Measurements from ENCODE around the gene ICAM5.
"Not testable (repeated sequence)": the region's sequence is repeated elsewhere in the genome, so short reads cannot be mapped to it uniquely, and the experiment has no call there.

Gene ICAM5

DNA sequence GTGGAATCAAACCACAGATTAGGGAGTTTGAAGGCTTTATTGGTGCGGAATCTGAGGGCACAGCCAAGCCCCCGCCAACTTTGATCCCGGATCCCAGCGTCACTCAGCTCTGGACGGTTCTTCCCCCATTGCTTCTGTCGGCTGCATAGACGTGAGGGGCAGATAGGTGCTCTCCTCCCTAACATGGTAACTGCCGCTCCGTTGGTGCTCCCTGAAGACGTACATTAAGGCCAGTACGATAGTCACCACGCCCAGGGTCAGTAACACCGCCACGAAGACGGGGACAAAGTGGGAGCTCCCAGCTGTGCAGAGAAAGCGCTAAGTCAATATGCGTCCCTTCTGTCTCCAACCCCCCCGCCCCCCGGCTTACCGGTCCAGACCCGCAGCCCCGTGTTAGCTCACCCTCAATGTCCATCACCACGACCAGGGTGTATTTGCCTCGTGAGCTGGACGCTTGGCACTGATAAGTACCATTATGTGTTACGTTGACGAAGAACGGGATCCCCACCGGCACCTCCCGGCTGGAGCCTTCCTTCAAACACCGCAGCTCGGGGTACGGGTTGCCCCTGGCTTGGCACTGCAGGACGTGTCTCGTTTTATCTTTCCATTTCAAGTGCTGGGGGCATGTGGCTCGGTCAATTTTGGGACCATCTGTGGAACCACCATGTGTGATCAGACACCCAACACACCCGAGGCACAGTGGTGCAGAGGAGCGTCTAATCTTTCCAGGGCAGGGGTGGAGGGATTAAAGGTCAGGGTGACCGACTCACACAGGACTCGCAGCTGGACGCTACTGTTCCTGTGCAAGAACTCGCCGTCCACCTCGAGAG is 44.2 kb downstream of the ICAM5 start:
- DNase-seq (ENCODE audit: low read depth), result no peak
- TF ChIP-seq, protein P1, sequence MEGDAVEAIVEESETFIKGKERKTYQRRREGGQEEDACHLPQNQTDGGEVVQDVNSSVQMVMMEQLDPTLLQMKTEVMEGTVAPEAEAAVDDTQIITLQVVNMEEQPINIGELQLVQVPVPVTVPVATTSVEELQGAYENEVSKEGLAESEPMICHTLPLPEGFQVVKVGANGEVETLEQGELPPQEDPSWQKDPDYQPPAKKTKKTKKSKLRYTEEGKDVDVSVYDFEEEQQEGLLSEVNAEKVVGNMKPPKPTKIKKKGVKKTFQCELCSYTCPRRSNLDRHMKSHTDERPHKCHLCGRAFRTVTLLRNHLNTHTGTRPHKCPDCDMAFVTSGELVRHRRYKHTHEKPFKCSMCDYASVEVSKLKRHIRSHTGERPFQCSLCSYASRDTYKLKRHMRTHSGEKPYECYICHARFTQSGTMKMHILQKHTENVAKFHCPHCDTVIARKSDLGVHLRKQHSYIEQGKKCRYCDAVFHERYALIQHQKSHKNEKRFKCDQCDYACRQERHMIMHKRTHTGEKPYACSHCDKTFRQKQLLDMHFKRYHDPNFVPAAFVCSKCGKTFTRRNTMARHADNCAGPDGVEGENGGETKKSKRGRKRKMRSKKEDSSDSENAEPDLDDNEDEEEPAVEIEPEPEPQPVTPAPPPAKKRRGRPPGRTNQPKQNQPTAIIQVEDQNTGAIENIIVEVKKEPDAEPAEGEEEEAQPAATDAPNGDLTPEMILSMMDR (IDR thresholded peaks at IDR 0.05; ENCODE audit: low read depth, low read length), result no peak
- TF ChIP-seq MYC (IDR thresholded peaks at IDR 0.05; ENCODE audit: low read depth, low read length) (no peak), POLR2A (IDR thresholded peaks at IDR 0.05; ENCODE audit: extremely low read depth, insufficient read length) (no peak)
- TF ChIP-seq, protein P2, sequence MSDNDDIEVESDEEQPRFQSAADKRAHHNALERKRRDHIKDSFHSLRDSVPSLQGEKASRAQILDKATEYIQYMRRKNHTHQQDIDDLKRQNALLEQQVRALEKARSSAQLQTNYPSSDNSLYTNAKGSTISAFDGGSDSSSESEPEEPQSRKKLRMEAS (IDR thresholded peaks at IDR 0.05; ENCODE audit: low read depth, low read length), result no peak
- peak overlapping the region; percentile 67 for H3K4me3 ChIP-seq (ENCODE audit: low read depth, low read length)

DNA sequence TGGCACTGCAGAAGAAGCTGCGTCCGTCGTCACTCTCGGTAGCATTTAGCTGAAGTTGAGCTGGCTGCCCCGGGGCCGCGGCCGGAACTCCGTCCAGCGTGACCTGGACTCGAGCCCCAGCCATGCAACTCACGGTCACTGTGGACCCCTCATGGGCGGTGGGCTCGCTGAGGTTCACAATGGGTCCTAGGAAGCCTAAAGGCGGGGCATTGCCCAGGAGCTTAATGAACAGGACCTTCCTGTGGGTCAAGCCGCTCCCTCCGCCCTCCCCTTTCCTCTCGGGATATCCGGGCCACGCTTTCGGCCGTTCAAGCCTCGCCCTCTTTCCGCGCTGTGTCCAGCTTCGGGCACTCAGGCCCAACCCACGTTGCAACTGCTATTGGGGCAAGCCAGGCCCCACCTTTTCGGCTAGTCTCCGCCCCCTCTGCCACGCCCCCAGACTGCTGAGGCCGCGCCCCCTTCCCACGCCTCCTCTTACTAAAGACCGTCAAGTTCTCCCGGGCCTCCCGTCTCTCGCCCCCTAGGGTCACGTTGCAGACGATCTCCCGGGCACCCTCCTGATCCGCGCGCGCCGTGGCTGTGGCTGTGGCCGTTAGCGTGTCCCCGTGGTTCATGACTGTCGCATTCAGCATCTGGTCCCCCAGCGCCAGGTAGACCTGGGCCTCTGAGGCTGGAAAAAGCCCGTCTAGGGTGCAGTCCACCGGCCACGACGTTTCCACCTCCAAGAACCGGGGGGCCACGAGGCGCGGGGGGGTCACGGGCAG is 45.0 kb downstream of the ICAM5 start:
- peak overlapping the region; percentile 67 for H3K4me3 ChIP-seq (ENCODE audit: low read depth, low read length)
- peak; percentile 99 for DNase-seq (ENCODE audit: low read depth)
- TF ChIP-seq, protein P1 (IDR thresholded peaks at IDR 0.05; ENCODE audit: low read depth, low read length), result peak; percentile 32
- no peak for TF ChIP-seq POLR2A (IDR thresholded peaks at IDR 0.05; ENCODE audit: extremely low read depth, insufficient read length)

DNA sequence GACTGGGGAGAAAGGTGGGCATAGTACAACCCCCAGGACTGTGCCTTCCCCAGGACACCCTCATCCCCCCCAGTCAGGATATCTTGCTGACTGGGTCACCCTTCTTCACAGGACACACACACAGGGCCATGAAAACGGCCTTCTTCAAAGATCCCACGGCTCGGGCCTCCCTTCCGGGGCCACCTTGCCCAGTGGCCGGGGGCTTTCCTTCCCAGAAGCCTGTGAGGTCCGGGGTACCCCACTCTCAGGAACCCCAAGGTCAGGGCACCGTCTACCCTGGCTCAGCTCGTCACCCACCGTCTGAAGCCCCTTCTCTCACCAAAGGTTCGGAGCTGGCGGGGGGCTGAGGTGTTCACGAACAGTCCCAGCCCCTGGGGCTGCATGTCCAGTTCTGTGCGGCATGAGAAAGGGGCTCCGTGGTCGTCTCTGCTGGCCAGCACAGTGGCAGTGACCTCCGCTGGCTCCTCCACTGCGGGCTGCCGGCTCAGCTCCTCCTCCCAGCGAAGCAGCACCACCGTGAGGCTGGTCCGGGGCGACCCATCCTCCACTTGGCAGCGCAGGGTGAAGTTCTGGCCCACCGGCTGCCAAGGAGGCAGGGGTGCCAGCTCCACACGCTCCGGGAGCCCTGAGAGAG is 45.7 kb downstream of the ICAM5 start:
- no peak overlapping the region for H3K4me3 ChIP-seq (ENCODE audit: low read depth, low read length)
- no peak for DNase-seq (ENCODE audit: low read depth)
- TF ChIP-seq, protein P2 (IDR thresholded peaks at IDR 0.05; ENCODE audit: low read depth, low read length), result no peak
- TF ChIP-seq, protein P1 (IDR thresholded peaks at IDR 0.05; ENCODE audit: low read depth, low read length), result no peak

DNA sequence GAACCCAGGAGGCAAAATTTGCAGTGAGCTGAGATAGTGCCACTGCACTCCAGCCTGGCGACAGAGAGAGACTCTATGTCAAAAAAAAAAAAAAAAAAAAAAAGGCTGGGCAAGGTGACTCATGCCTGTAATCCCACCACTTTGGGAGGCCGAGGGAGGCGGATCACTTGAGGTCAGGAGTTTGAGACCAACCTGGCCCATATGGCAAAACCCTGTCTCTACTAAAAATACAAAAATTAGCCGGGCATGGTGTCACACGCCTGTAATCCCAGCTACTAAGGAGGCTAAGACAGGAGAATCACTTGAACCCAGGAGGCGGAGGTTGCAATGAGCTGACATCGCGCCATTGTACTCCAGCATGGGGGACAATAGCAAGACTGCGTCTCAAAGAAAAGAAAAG is 47.0 kb downstream of the ICAM5 start:
- DNase-seq (ENCODE audit: low read depth); H3K4me3 ChIP-seq (ENCODE audit: low read depth, low read length): not testable (repeated sequence)

DNA sequence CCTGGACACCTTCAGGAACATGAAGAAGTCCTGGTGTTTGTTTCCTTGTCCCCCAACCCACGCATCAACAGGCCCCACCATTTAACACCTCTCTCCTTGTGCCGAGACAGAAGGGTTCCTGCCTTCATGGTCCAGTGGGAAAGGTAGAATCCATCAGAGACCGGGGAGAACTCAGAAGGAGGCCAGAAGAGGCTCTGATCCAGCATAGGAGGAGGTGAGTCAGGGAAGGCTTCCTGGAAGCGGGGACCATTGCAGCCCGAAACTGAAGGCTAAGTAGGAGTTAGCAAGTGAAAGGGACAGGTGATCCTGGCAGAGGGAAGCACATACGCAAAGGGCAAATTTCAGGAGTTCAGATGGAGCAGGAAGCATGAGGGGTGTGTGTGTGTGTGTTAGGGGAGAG is 49.2 kb downstream of the ICAM5 start:
- H3K4me3 ChIP-seq (ENCODE audit: low read depth, low read length), result peak overlapping the region; percentile 48
- DNase-seq (ENCODE audit: low read depth), result no peak
- TF ChIP-seq POLR2A (IDR thresholded peaks at IDR 0.05; ENCODE audit: extremely low read depth, insufficient read length) (no peak), MYC (IDR thresholded peaks at IDR 0.05; ENCODE audit: low read depth, low read length) (no peak)
- TF ChIP-seq, protein P1 (IDR thresholded peaks at IDR 0.05; ENCODE audit: low read depth, low read length), result no peak
- TF ChIP-seq, protein P2 (IDR thresholded peaks at IDR 0.05; ENCODE audit: low read depth, low read length), result no peak

DNA sequence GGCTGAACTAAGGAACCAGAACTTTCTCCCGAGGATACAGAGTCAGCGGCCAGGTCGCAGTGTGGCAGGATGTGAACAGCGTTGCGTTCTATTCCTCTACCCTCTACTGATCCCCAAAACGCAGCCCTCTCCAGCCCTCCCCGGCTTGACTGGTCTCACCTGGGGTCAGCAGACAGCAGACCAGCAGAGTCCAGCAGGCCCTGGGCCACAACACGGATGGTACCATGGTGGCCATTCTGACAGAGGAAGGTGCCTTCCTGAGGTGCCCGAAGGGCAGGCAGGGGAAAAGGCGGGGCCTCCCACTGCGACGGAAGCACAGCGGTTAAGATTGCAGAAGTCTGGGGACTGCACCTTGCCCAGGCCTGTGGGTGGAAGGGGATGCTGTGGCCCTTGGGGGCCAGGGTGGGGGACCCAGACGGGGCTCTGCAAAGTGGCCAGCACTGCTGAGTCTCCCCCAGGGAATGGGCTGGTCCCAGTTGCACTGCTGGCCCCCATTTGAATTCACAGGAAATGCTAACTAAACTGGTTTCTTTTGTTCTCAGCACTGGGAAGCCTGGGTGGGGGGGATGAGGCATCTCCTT is 49.7 kb downstream of the ICAM5 start, which contains the start of gene ICAM3:
Gene ICAM3, minus strand, starts transcription at position 245 of the 581 bp plus-strand sequence. Its CDS starts 10 bp downstream, at position 235.
- TF ChIP-seq MYC (IDR thresholded peaks at IDR 0.05; ENCODE audit: low read depth, low read length), result no peak
- TF ChIP-seq, protein P1 (IDR thresholded peaks at IDR 0.05; ENCODE audit: low read depth, low read length), result no peak
- TF ChIP-seq, protein P2 (IDR thresholded peaks at IDR 0.05; ENCODE audit: low read depth, low read length), result no peak
- TF ChIP-seq POLR2A (IDR thresholded peaks at IDR 0.05; ENCODE audit: extremely low read depth, insufficient read length), result no peak
- DNase-seq (ENCODE audit: low read depth), result peak; percentile 100
- H3K4me3 ChIP-seq (ENCODE audit: low read depth, low read length), result peak within 1 kb of the TSS; percentile 48
